K562 (cell line): ENCODE results near the gene PELI2. TPM values are rescaled to one million over a fixed set of nuclear protein-coding genes. Genes with fewer than 3 reads are reported as not detected.

Experiments
- ATAC-seq: fragments of 200-7000 bp; cut with Tn5 transposase; 3 replicates; pipeline ENCODE4 v1.9.1; 2020; ENCODE audit warnings: moderate library complexity
- BruUV-seq: library from RNA; stranded (reverse); fragments of 400-500 nt; replicated peaks from 2 replicates; lab custom pipeline; 2021; lab: Mats Ljungman, UMichigan
- CTCF ChIA-PET: fragments of 300-600 bp; formaldehyde crosslinking; extraction: SDS; loops from one replicate; lab custom pipeline; 2021; ENCODE audit warnings: low intra/inter-chr PET ratio; lab: Yijun Ruan, JAX
- POLR2A ChIA-PET: fragments of 300-600, 350-650 bp; sonication (Branson Sonifier 250); formaldehyde crosslinking; extraction: SDS; loops from one replicate; lab custom pipeline; 2021; ENCODE audit warnings: antibody characterized with exemption, inconsistent platforms; lab: Yijun Ruan, JAX
- DNase-seq, 4 experiments: peaks; one replicate each; pipeline versions ENCODE4 v3.0.0 to v3.0.0-alpha.2; 2011 to 2018; ENCODE audit warnings: low spot score in 3 of 4, mixed read lengths in 3 of 4; ENCODE audit errors: extremely low read depth in 1 of 4
- FAIRE-seq: peaks from 2 replicates; lab custom pipeline; 2011; peaks lifted over from hg19 to GRCh38; lab: Jason Lieb, UNC
- H2AFZ ChIP-seq: 2 replicates; pipeline ENCODE4 v1.6.0; 2011; ENCODE audit warnings: low read depth, low read length, control low read depth, inconsistent platforms
- H3K27ac ChIP-seq: fragments of 200-600 bp; 3 replicates; pipeline ENCODE4 v1.8.0; 2011; ENCODE audit warnings: low read depth, mild to moderate bottlenecking, control low read depth, inconsistent platforms, low read length, moderate library complexity, mixed read lengths; ENCODE audit errors: extremely low read depth
- H3K27me3 ChIP-seq, 2 experiments: fragments of 300-600 bp in 1 of 2; 2 replicates in 1 of 2; 3 replicates in 1 of 2; pipeline versions ENCODE4 v1.6.0 to v1.8.0; 2011; ENCODE audit warnings: inconsistent platforms in 2 of 2, low read length in 2 of 2, mild to moderate bottlenecking in 1 of 2, mixed read lengths in 1 of 2, moderate library complexity in 1 of 2; ENCODE audit not compliant: control insufficient read depth in 2 of 2, insufficient read depth in 2 of 2
- H3K36me3 ChIP-seq: fragments of 300-600 bp; 3 replicates; pipeline ENCODE4 v1.8.0; 2011; ENCODE audit warnings: mild to moderate bottlenecking, low read length, inconsistent platforms; ENCODE audit not compliant: control insufficient read depth, insufficient read depth
- H3K4me1 ChIP-seq, 2 experiments: fragments of 200-600 bp in 1 of 2; replicated peaks in 1 of 2; 2 replicates in 1 of 2; 3 replicates in 1 of 2; pipeline versions ENCODE4 v1.5.1 to v1.8.0; 2011; ENCODE audit warnings: inconsistent platforms in 2 of 2, low read length in 2 of 2, mild to moderate bottlenecking in 1 of 2, mixed read lengths in 1 of 2, moderate library complexity in 1 of 2; ENCODE audit not compliant: control insufficient read depth in 2 of 2, insufficient read depth in 2 of 2
- H3K4me2 ChIP-seq: 2 replicates; pipeline ENCODE4 v1.6.1; 2011; ENCODE audit warnings: low read length, control low read depth, inconsistent platforms, mixed read lengths; ENCODE audit not compliant: insufficient read depth
- H3K4me3 ChIP-seq: fragments of 200-600 bp; sonication (generic), shearing (Covaris generic); 2 replicates; pipeline ENCODE4 v1.5.1; 2016; ENCODE audit warnings: control low read depth, inconsistent platforms
- H3K79me2 ChIP-seq: fragments of 200-600 bp; 3 replicates; pipeline ENCODE4 v1.8.0; 2011; ENCODE audit warnings: low read length, inconsistent platforms; ENCODE audit not compliant: control insufficient read depth, insufficient read depth
- H3K9ac ChIP-seq, 2 experiments: 2 replicates each; pipeline versions ENCODE4 v1.6.0 to v1.6.1; 2011; ENCODE audit warnings: low read depth in 2 of 2, low read length in 2 of 2, control low read depth in 1 of 2, inconsistent platforms in 1 of 2, mild to moderate bottlenecking in 1 of 2, mixed read lengths in 1 of 2; ENCODE audit not compliant: insufficient read depth in 1 of 2
- H3K9me1 ChIP-seq: one replicate; pipeline ENCODE4 v1.6.0; 2011; ENCODE audit warnings: inconsistent platforms, mild to moderate bottlenecking, low read length, moderate library complexity; ENCODE audit not compliant: control insufficient read depth, insufficient read depth
- H3K9me3 ChIP-seq: replicated peaks from 2 replicates; pipeline ENCODE4 v1.5.1; 2011; ENCODE audit warnings: low read depth, low read length, inconsistent platforms; ENCODE audit not compliant: control insufficient read depth, insufficient read depth
- H4K20me1 ChIP-seq: replicated peaks from 2 replicates; pipeline ENCODE4 v1.6.1; 2011; ENCODE audit warnings: low read length, inconsistent platforms, mixed read lengths; ENCODE audit not compliant: control insufficient read depth, insufficient read depth
- ATF3 ChIP-seq, 2 experiments: fragments of 450-650 bp in 1 of 2; sonication (generic) in 1 of 2; formaldehyde crosslinking in 1 of 2; IDR thresholded peaks in 1 of 2; conservative IDR thresholded peaks in 1 of 2; 2 replicates each; pipeline versions ENCODE4 v1.6.1 to v1.8.1; 2016 to 2023; ENCODE audit warnings: mild to moderate bottlenecking in 2 of 2, moderate library complexity in 2 of 2, inconsistent platforms in 1 of 2, missing genetic modification reagents in 1 of 2
- CEBPG ChIP-seq, 3 experiments: fragments of 200-800 bp in 1 of 3; sonication (Bioruptor generic) in 1 of 3; sonication (generic) in 1 of 3; formaldehyde crosslinking in 1 of 3; IDR thresholded peaks in 2 of 3; conservative IDR thresholded peaks in 1 of 3; 2 replicates each; pipeline versions ENCODE4 v1.6.1 to v1.8.0; 2016 to 2022; ENCODE audit warnings: missing compliant biosample characterization in 2 of 3, missing genetic modification characterization in 2 of 3, mild to moderate bottlenecking in 1 of 3, missing genetic modification reagents in 1 of 3
- HES1 ChIP-seq: fragments of 450-650 bp; IDR thresholded peaks from 2 replicates; pipeline ENCODE4 v1.6.1; 2016; ENCODE audit warnings: low read depth, mild to moderate bottlenecking, moderate library complexity
- MAFF ChIP-seq: IDR thresholded peaks from 2 replicates; pipeline ENCODE4 v1.6.1; 2012; ENCODE audit warnings: low read length, improper control_type of control experiment
- ZNF175 ChIP-seq: fragments of 200-800 bp; sonication (Bioruptor generic); IDR thresholded peaks from 2 replicates; pipeline ENCODE4 v1.6.1; 2016; ENCODE audit warnings: low read depth, mild to moderate bottlenecking, missing genetic modification characterization, missing compliant biosample characterization
- ZNF318 ChIP-seq, 2 experiments: fragments of 450-650 bp; IDR thresholded peaks; 2 replicates each; pipeline ENCODE4 v1.6.1; 2016; ENCODE audit warnings: mild to moderate bottlenecking in 2 of 2, borderline replicate concordance in 1 of 2, low read depth in 1 of 2, moderate library complexity in 1 of 2
- ZNF445 ChIP-seq: fragments of 250-450 bp; sonication (Bioruptor Pico); IDR thresholded peaks from 2 replicates; pipeline ENCODE4 v1.4.0; 2020; ENCODE audit warnings: low read depth, mild to moderate bottlenecking, moderate library complexity
- WGBS: fragments of 100-300 bp; shearing (Covaris generic); methylation state at CpG from one replicate; pipeline ENCODE4 v1.1.6; 2016; ENCODE audit warnings: low coverage, mixed read lengths; ENCODE audit not compliant: insufficient coverage; ENCODE audit errors: missing lambda C conversion rate; 5-methylcytosine and 5-hydroxymethylcytosine counted together
- in situ Hi-C: fragments of 300-500 bp; cut with MboI; formaldehyde crosslinking; loops from 4 replicates; pipeline ENCODE4 v1.15.0; 2018; ENCODE audit warnings: inconsistent platforms, mixed read lengths
- intact Hi-C: fragments of 100-400 bp; cut with micrococcal nuclease; formaldehyde crosslinking; loops from 2 replicates; pipeline ENCODE4 v1.14.2; 2022
- polyA plus RNA-seq, 8 experiments: library from polyadenylated mRNA; depleted of rRNA in 4 of 8; stranded (reverse) in 5 of 8; unstranded in 3 of 8; fragments of >200 nt; fragmentation: Nextera tagmentation in 2 of 8; fragmentation: Illumina TruSeq in 1 of 8; extraction: Ambion mirVana in 2 of 8; extraction: Trizol in 1 of 8; gene quantifications; 2 replicates each; pipeline versions ENCODE4 v1.2.1 to v1.2.3, GENCODE V29; 2011 to 2014; ENCODE audit warnings: inconsistent platforms in 1 of 8, missing spikeins in 1 of 8
- total RNA-seq, 7 experiments: library from RNA; depleted of rRNA in 6 of 7; stranded (reverse); fragments of >200 nt in 6 of 7; fragmentation: Illumina TruSeq in 2 of 7; extraction: Trizol in 2 of 7; gene quantifications; 2 replicates each; pipeline versions ENCODE4 v1.2.1 to v1.2.3, GENCODE V29; 2011 to 2021; ENCODE audit warnings: low replicate concordance in 1 of 7
- TF ChIP-seq, protein P1 (sequence below): fragments of 250-450 bp; sonication (Bioruptor Pico); IDR thresholded peaks from 2 replicates; pipeline ENCODE4 v1.8.0; 2021; ENCODE audit warnings: moderate library complexity, mild to moderate bottlenecking, inconsistent platforms

Gene PELI2
- total and polyA plus RNA-seq, 9 of the 15 experiments (the other 6 are each of a cell fraction or from before 2014, with no cell fraction given): 0.20 to 1.5 (median 0.44) TPM

GRCh38 chr14:56173365-56173922 lies 55.2 kb downstream of the PELI2 start:
- no peaks in the 10 kb centered on the region for H3K36me3 ChIP-seq
- H2AFZ ChIP-seq: no peak overlapping the region
- FAIRE-seq (no peak), DNase-seq (no peak), ATAC-seq (no peak)
- in situ Hi-C loops (no loop called here), intact Hi-C loops (no loop called here)
- ChIA-PET POLR2A (interaction anchor here (0.5 kb wide), 1 partner anchor 360 kb away, joined by 4 read pairs; no protein-coding TSS in a partner anchor), CTCF (no interaction called here)
- no peaks in the 10 kb centered on the region for H3K9me1 ChIP-seq
- no TSS peak for BruUV-seq
- WGBS: 36% methylated on average over 6 of the region's 6 CpGs
- 0 out of 2 replicates have a peak, but pooled peaks have one; percentile 14 for TF ChIP-seq ZNF175 (CRISPR knock-in tag)
- TF ChIP-seq ATF3 (IDR thresholded peaks at IDR 0.05): peak; percentile 64
- TF ChIP-seq ATF3 (CRISPR knock-in tag; conservative IDR thresholded peaks at IDR 0.05): no peak
- TF ChIP-seq ZNF318 (IDR thresholded peaks at IDR 0.05; ENCODE audit: borderline replicate concordance in 1 of 2, low read depth in 1 of 2): no peak
- TF ChIP-seq MAFF: no peak
- no peak for TF ChIP-seq HES1
- no peak for TF ChIP-seq CEBPG (CRISPR knock-in tag; IDR thresholded peaks at IDR 0.05)
- peak in 1 of 2 experiments; percentile 76; a peak in 3 of 4 replicates for TF ChIP-seq CEBPG (tag; conservative IDR thresholded peaks at IDR 0.05 in 1 of 2, IDR thresholded peaks at IDR 0.05 in 1 of 2)
- TF ChIP-seq, protein P1, sequence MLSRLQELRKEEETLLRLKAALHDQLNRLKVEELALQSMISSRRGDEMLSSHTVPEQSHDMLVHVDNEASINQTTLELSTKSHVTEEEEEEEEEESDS (CRISPR knock-in tag): no peak
- no peak for TF ChIP-seq ZNF445 (CRISPR knock-in tag)
- no peak overlapping the region for H3K9ac ChIP-seq
- H3K4me3 ChIP-seq: no peak overlapping the region
- no peak overlapping the region; the same call in 2 of the 3 replicates for H3K27ac ChIP-seq
- no peaks in the 10 kb centered on the region for H3K27me3 ChIP-seq
- H3K4me2 ChIP-seq: no peak overlapping the region
- peaks cover 0 to 16% of the 10 kb centered on the region in 2 experiments; a peak in 3 of 5 replicates for H3K4me1 ChIP-seq
- H3K9me3 ChIP-seq: no peaks in the 10 kb centered on the region
- no peaks in the 10 kb centered on the region for H3K79me2 ChIP-seq
- no peaks in the 10 kb centered on the region for H4K20me1 ChIP-seq
